Measurements from ENCODE around the gene LGR4. TPM values are rescaled to one million over a fixed set of nuclear protein-coding genes. Genes with fewer than 3 reads are reported as not detected.

LGR4 gene
- total and polyA plus RNA-seq, 2 donors (not counting 1 experiment from before 2014, with no cell fraction given) = 0.92 to 3.3 TPM

DNA sequence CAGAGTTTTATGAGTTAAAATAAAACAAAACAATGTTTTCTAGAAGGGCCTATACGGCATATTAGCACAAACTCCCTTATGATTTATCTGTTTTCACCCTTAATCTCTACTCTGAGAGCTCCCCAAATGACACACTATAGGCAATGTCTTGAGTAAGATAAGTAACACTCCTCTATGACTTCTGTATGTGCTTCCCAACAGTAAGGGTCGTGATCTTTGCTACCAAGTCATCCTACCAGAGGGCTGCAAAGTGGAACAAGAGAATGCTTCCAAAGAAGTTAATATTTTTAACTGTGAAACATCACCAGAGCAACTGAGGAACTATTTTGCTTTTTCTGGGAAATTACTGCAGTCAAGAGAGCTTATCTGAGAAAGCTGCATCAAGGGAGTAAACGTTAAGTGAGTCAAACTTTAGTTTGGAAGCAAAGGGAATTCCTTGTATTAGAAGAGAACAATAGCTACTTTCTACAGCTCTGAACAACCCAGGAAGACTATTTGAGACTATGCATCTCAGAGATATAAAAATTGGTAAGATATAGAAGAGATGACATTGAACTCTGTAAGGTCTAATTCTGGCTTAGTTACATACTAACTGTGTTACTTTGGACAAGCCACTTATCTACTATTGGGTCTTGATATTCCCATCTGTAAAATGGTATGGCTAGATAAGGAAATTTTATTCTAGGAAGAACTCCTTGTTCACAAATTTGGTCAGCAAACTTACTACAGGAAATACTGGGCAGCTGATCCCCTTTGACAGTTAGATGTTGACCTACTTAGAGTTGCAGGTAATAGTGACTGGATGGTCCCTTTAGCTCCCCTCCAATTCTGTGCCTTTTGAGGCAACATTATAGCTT lies 65.9 kb downstream of the LGR4 start:
- intact Hi-C loops (cut with micrococcal nuclease) = no loop called here
- no peak for TF ChIP-seq EZH2 (IDR thresholded peaks at IDR 0.05; ENCODE audit: borderline replicate concordance, insufficient read depth, low read depth, low read length, poor library complexity, severe bottlenecking)
- no peaks in the 10 kb centered on the region for H4K20me1 ChIP-seq (ENCODE audit: control insufficient read depth, insufficient read depth, low read length, poor library complexity, severe bottlenecking)
- no peaks in the 10 kb centered on the region for H3K9me3 ChIP-seq (ENCODE audit: control extremely low read depth in 1 of 3, control insufficient read depth in 2 of 3, insufficient read depth in 1 of 3, low read length in 2 of 3)
- no peaks in the 10 kb centered on the region for H3K4me1 ChIP-seq (ENCODE audit: control insufficient read depth in 2 of 2, insufficient read depth in 2 of 2, low read length in 2 of 2)
- POLR2A ChIA-PET = no interaction called here
- no peaks in the 10 kb centered on the region for H3K36me3 ChIP-seq (replicated peaks in 1 of 2; ENCODE audit: control extremely low read depth in 1 of 2, control insufficient read depth in 1 of 2, extremely low read depth in 1 of 2, insufficient read depth in 2 of 2, low read length in 1 of 2)
- CTCF ChIA-PET = no interaction called here
- no peak overlapping the region for H3K27ac Mint-ChIP-seq
- H3K4me1 Mint-ChIP-seq = no peaks in the 10 kb centered on the region
- H3K9me3 Mint-ChIP-seq (ENCODE audit: insufficient read depth) = no peaks in the 10 kb centered on the region
- no peak overlapping the region for H3K4me2 ChIP-seq (replicated peaks; ENCODE audit: low read depth, low read length, poor library complexity, severe bottlenecking)
- no CpG with 5 or more reads among the region's 3 CpGs for WGBS (ENCODE audit: insufficient coverage)
- no peak overlapping the region for H3K27ac ChIP-seq (ENCODE audit: low read length in 2 of 2)
- no peak overlapping the region for H2AFZ ChIP-seq (ENCODE audit: insufficient read depth, low read depth, low read length, poor library complexity, severe bottlenecking)
- ATAC-seq (ENCODE audit: low read depth) (no peak), DNase-seq (no peak)
- no peak overlapping the region for H3K9ac ChIP-seq (ENCODE audit: low read length)
- H3K27me3 ChIP-seq (replicated peaks in 1 of 4; ENCODE audit: control extremely low read depth in 1 of 4, control insufficient read depth in 3 of 4, insufficient read depth in 4 of 4, low read length in 3 of 4) = no peaks in the 10 kb centered on the region
- no peaks in the 10 kb centered on the region for H3K79me2 ChIP-seq (ENCODE audit: control insufficient read depth, insufficient read depth, low read length)
- H3K4me3 Mint-ChIP-seq = no peak overlapping the region
- no peak overlapping the region for H3K4me3 ChIP-seq (ENCODE audit: control extremely low read depth in 1 of 5, extremely low read depth in 1 of 5, insufficient read depth in 1 of 5, low read depth in 2 of 5, low read length in 4 of 5)
- H3K27me3 Mint-ChIP-seq = peaks cover 4% of the 10 kb centered on the region

DNA sequence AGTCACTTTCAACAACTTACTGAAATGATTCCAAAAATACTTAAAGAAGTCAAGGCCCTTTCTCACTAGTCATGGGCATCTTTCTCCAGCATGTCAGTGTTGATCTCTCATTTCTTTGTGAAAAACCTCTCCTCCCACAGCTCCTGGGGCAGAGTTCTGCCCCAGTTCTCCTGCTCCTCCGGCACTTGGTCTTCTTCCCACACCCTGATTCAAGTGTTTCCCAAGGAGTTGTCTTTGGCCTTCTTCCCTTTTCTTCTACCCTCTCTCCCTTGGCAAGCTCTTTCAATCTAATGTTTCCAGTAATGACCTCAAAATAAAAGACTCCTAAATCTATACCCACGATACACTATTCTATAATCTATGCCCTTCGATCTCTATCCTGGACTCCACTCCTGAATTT lies 67.5 kb downstream of the LGR4 start:
- Histone ChIP-seq H2AFZ (ENCODE audit: insufficient read depth, low read depth, low read length, poor library complexity, severe bottlenecking) (no peak overlapping the region), H3K79me2 (ENCODE audit: control insufficient read depth, insufficient read depth, low read length) (no peaks in the 10 kb centered on the region), H3K4me3 (ENCODE audit: control extremely low read depth in 1 of 5, extremely low read depth in 1 of 5, insufficient read depth in 1 of 5, low read depth in 2 of 5, low read length in 4 of 5) (no peak overlapping the region), H3K9ac (ENCODE audit: low read length) (no peak overlapping the region), H3K27me3 (replicated peaks in 1 of 4; ENCODE audit: control extremely low read depth in 1 of 4, control insufficient read depth in 3 of 4, insufficient read depth in 4 of 4, low read length in 3 of 4) (no peaks in the 10 kb centered on the region), H3K4me1 (ENCODE audit: control insufficient read depth in 2 of 2, insufficient read depth in 2 of 2, low read length in 2 of 2) (no peaks in the 10 kb centered on the region), H3K4me2 (replicated peaks; ENCODE audit: low read depth, low read length, poor library complexity, severe bottlenecking) (no peak overlapping the region), H3K27ac (ENCODE audit: low read length in 2 of 2) (no peak overlapping the region), H4K20me1 (ENCODE audit: control insufficient read depth, insufficient read depth, low read length, poor library complexity, severe bottlenecking) (no peaks in the 10 kb centered on the region), H3K9me3 (ENCODE audit: control extremely low read depth in 1 of 3, control insufficient read depth in 2 of 3, insufficient read depth in 1 of 3, low read length in 2 of 3) (no peaks in the 10 kb centered on the region), H3K36me3 (replicated peaks in 1 of 2; ENCODE audit: control extremely low read depth in 1 of 2, control insufficient read depth in 1 of 2, extremely low read depth in 1 of 2, insufficient read depth in 2 of 2, low read length in 1 of 2) (no peaks in the 10 kb centered on the region)
- Mint-ChIP-seq H3K4me1 (no peaks in the 10 kb centered on the region), H3K27me3 (peaks cover 4% of the 10 kb centered on the region), H3K4me3 (no peak overlapping the region), H3K9me3 (ENCODE audit: insufficient read depth) (no peaks in the 10 kb centered on the region), H3K27ac (no peak overlapping the region)
- DNase-seq = no peak
- intact Hi-C loops (cut with micrococcal nuclease) = no loop called here
- TF ChIP-seq EZH2 (IDR thresholded peaks at IDR 0.05; ENCODE audit: borderline replicate concordance, insufficient read depth, low read depth, low read length, poor library complexity, severe bottlenecking) = no peak
- TF ChIP-seq, protein P1, sequence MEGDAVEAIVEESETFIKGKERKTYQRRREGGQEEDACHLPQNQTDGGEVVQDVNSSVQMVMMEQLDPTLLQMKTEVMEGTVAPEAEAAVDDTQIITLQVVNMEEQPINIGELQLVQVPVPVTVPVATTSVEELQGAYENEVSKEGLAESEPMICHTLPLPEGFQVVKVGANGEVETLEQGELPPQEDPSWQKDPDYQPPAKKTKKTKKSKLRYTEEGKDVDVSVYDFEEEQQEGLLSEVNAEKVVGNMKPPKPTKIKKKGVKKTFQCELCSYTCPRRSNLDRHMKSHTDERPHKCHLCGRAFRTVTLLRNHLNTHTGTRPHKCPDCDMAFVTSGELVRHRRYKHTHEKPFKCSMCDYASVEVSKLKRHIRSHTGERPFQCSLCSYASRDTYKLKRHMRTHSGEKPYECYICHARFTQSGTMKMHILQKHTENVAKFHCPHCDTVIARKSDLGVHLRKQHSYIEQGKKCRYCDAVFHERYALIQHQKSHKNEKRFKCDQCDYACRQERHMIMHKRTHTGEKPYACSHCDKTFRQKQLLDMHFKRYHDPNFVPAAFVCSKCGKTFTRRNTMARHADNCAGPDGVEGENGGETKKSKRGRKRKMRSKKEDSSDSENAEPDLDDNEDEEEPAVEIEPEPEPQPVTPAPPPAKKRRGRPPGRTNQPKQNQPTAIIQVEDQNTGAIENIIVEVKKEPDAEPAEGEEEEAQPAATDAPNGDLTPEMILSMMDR (IDR thresholded peaks at IDR 0.05) = no peak
- ChIA-PET POLR2A (no interaction called here), CTCF (no interaction called here)
- no peak for ATAC-seq (ENCODE audit: low read depth)
- 97% methylated on average over 3 of the region's 3 CpGs for WGBS (ENCODE audit: insufficient coverage)
